HG02973 (cell line): ENCODE measurements around the gene BCL3.
"Not testable (repeated sequence)": the region's sequence is repeated elsewhere in the genome, so short reads cannot be mapped to it uniquely, and the experiment has no call there.

Experiments
- ATAC-seq: cut with Tn5 transposase; IDR thresholded peaks from one replicate; pipeline ENCODE4 v1.9.1; 2021; ENCODE audit warnings: moderate library complexity; ENCODE audit not compliant: unreplicated experiment

Gene BCL3

GRCh38 chr19:44748426-44749254 lies at the start of gene BCL3:
Gene BCL3 (plus strand): TSS chr19:44748708. CDS start chr19:44748791, 83 bp downstream.
- peak; percentile 24 for ATAC-seq

GRCh38 chr19:44700547-44700946 lies 48.0 kb upstream of the BCL3 start:
- ATAC-seq: no peak

- ATAC-seq: no peak
Measured at GRCh38 chr19:44701228-44701627, 47.3 kb upstream of the BCL3 start.

GRCh38 chr19:44702551-44703176 lies 45.8 kb upstream of the BCL3 start:
- ATAC-seq: no peak

GRCh38 chr19:44703336-44704078 lies 45.0 kb upstream of the BCL3 start:
- no peak for ATAC-seq

GRCh38 chr19:44704982-44705381 lies 43.5 kb upstream of the BCL3 start:
- no peak for ATAC-seq

GRCh38 chr19:44705502-44706010 lies 43.0 kb upstream of the BCL3 start:
- ATAC-seq: no peak

- no peak for ATAC-seq
Measured at GRCh38 chr19:44706506-44707236, 41.8 kb upstream of the BCL3 start.

GRCh38 chr19:44707794-44708193 lies 40.7 kb upstream of the BCL3 start:
- no peak for ATAC-seq

- ATAC-seq: no peak
Measured at GRCh38 chr19:44708940-44709339, 39.6 kb upstream of the BCL3 start.

GRCh38 chr19:44709434-44710266 lies 38.9 kb upstream of the BCL3 start:
- ATAC-seq: not testable (repeated sequence)

- ATAC-seq: no peak
Measured at GRCh38 chr19:44710483-44710882, 38.0 kb upstream of the BCL3 start.

GRCh38 chr19:44712864-44713515 lies 35.5 kb upstream of the BCL3 start:
- ATAC-seq: no peak

GRCh38 chr19:44714597-44715169 lies 33.8 kb upstream of the BCL3 start:
- no peak for ATAC-seq

GRCh38 chr19:44717603-44718002 lies 30.9 kb upstream of the BCL3 start:
- no peak for ATAC-seq

- no peak for ATAC-seq
Measured at GRCh38 chr19:44718441-44719261, 29.9 kb upstream of the BCL3 start.

GRCh38 chr19:44719262-44719701 lies 29.2 kb upstream of the BCL3 start:
- no peak for ATAC-seq

GRCh38 chr19:44720396-44720795 lies 28.1 kb upstream of the BCL3 start:
- not testable (repeated sequence) for ATAC-seq
